ENCODE results near the gene NCK1. TPM values are rescaled to one million over a fixed set of nuclear protein-coding genes. Genes with fewer than 3 reads are reported as not detected.
"Not testable (repeated sequence)": the region's sequence is repeated elsewhere in the genome, so short reads cannot be mapped to it uniquely, and the experiment has no call there.

The NCK1 gene
- total and polyA plus RNA-seq, 10 of the 15 experiments (the other 5 are each of a cell fraction or from before 2014, with no cell fraction given): 15.6 to 33.4 (median 25.0) TPM

DNA sequence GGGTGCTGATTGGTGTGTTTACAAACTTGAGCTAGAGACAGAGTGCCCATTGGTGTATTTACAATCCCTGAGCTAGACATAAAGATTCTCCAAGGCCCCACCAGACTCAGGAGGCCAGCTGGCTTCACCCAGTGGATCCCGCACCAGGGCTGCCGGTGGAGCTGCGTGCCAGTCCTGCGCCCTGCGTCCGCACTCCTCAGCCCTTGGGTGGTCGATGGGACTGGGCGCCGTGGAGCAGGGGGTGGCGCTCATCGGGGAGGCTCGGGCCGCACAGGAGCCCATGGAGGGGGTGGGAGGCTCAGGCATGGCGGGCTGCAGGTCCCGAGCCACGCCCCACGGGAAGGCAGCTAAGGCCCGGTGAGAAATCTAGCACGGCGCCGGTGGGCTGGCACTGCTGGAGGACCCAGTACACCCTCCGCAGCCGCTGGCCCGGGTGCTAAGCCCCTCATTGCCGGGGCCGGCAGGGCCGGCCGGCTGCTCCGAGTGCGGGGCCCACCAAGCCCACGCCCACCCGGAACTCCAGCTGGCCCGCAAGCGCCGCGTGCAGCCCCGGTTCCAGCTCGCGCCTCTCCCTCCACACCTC lies 125.5 kb downstream of the NCK1 start:
- H3K4me3 ChIP-seq; H3K9me3 ChIP-seq (replicated peaks; ENCODE audit: control insufficient read depth, insufficient read depth, low read length); H4K20me1 ChIP-seq (ENCODE audit: control insufficient read depth, insufficient read depth); BruUV-seq (replicated peaks); intact Hi-C loops (cut with micrococcal nuclease; ENCODE audit: unreplicated experiment); POLR2A ChIA-PET; H3K4me2 ChIP-seq (ENCODE audit: control insufficient read depth, insufficient read depth); H3K36me3 ChIP-seq (ENCODE audit: control insufficient read depth in 2 of 2, insufficient read depth in 2 of 2, low read length in 1 of 2); in situ Hi-C loops (cut with MboI); H3K4me1 ChIP-seq (ENCODE audit: control insufficient read depth, insufficient read depth, low read length); FAIRE-seq; H3K27ac ChIP-seq (ENCODE audit: control insufficient read depth, insufficient read depth); ATAC-seq; H3K9ac ChIP-seq (ENCODE audit: control insufficient read depth, insufficient read depth, low read length); H3K27me3 ChIP-seq (replicated peaks in 1 of 2; ENCODE audit: control insufficient read depth in 2 of 2, insufficient read depth in 2 of 2, low read length in 1 of 2); DNase-seq (ENCODE audit: low read depth, low spot score); H2AFZ ChIP-seq (ENCODE audit: control insufficient read depth, low read depth, low read length); H3K79me2 ChIP-seq (ENCODE audit: control insufficient read depth, insufficient read depth, low read length); SMC1A ChIA-PET (ENCODE audit: uncharacterized antibody, unreplicated experiment); CTCF ChIA-PET: not testable (repeated sequence)
- WGBS (ENCODE audit: insufficient coverage, insufficient replicate concordance, low lambda C conversion rate, missing lambda C conversion rate): 94% methylated on average over 17 of the region's 39 CpGs
- RAD21 ChIA-PET (ENCODE audit: unreplicated experiment): interaction anchor here (0.5 kb wide), 1 partner anchor 255 kb away, joined by 3 read pairs; no protein-coding TSS in a partner anchor

DNA sequence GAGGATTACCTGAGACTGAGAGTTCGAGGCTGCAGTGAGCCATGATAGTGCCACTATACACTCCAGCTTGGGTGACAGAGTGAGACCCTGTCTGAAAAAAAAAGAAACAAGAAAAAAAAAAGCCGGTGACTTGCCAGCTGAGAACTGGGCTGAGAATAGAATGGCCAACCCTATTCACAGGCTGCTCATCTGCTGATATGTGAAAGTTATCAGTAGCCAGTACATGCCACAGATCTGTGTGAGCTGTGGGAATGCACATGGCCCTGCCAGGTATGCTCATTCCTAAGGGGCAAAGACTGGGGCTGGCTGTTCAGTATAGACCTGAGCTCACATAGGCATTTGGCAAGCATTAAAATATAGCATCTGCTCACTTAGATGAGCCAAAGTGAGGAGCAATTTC lies 126.6 kb downstream of the NCK1 start:
- no peak for DNase-seq (ENCODE audit: low read depth, low spot score)
- H3K79me2 ChIP-seq (ENCODE audit: control insufficient read depth, insufficient read depth, low read length): no peaks in the 10 kb centered on the region
- 100% methylated on average over 1 of the region's 2 CpGs for WGBS (ENCODE audit: insufficient coverage, insufficient replicate concordance, low lambda C conversion rate, missing lambda C conversion rate)
- no peak for FAIRE-seq
- POLR2A ChIA-PET: interaction anchor here (0.6 kb wide), 1 partner anchor 239 kb away, joined by 4 read pairs; no protein-coding TSS in a partner anchor
- no peak for ATAC-seq
- BruUV-seq (replicated peaks): no TSS peak
- in situ Hi-C loops (cut with MboI) (no loop called here), intact Hi-C loops (cut with micrococcal nuclease; ENCODE audit: unreplicated experiment) (no loop called here)
- no peak overlapping the region for H3K9ac ChIP-seq (ENCODE audit: control insufficient read depth, insufficient read depth, low read length)
- RAD21 ChIA-PET (ENCODE audit: unreplicated experiment): no interaction called here
- no peaks in the 10 kb centered on the region for H3K4me1 ChIP-seq (ENCODE audit: control insufficient read depth, insufficient read depth, low read length)
- no peaks in the 10 kb centered on the region for H3K36me3 ChIP-seq (ENCODE audit: control insufficient read depth in 2 of 2, insufficient read depth in 2 of 2, low read length in 1 of 2)
- H3K27me3 ChIP-seq (replicated peaks in 1 of 2; ENCODE audit: control insufficient read depth in 2 of 2, insufficient read depth in 2 of 2, low read length in 1 of 2): no peaks in the 10 kb centered on the region
- no peak overlapping the region for H3K4me3 ChIP-seq
- no peaks in the 10 kb centered on the region for H4K20me1 ChIP-seq (ENCODE audit: control insufficient read depth, insufficient read depth)
- SMC1A ChIA-PET (ENCODE audit: uncharacterized antibody, unreplicated experiment): no interaction called here
- no peaks in the 10 kb centered on the region for H3K9me3 ChIP-seq (replicated peaks; ENCODE audit: control insufficient read depth, insufficient read depth, low read length)
- CTCF ChIA-PET: no interaction called here
- H2AFZ ChIP-seq (ENCODE audit: control insufficient read depth, low read depth, low read length): no peak overlapping the region
- no peak overlapping the region for H3K27ac ChIP-seq (ENCODE audit: control insufficient read depth, insufficient read depth)
- H3K4me2 ChIP-seq (ENCODE audit: control insufficient read depth, insufficient read depth): no peak overlapping the region
- TF ChIP-seq, protein P1, sequence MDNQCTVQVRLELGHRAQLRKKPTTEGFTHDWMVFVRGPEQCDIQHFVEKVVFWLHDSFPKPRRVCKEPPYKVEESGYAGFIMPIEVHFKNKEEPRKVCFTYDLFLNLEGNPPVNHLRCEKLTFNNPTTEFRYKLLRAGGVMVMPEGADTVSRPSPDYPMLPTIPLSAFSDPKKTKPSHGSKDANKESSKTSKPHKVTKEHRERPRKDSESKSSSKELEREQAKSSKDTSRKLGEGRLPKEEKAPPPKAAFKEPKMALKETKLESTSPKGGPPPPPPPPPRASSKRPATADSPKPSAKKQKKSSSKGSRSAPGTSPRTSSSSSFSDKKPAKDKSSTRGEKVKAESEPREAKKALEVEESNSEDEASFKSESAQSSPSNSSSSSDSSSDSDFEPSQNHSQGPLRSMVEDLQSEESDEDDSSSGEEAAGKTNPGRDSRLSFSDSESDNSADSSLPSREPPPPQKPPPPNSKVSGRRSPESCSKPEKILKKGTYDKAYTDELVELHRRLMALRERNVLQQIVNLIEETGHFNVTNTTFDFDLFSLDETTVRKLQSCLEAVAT (IDR thresholded peaks at IDR 0.05): no peak
- TF ChIP-seq, protein P2, sequence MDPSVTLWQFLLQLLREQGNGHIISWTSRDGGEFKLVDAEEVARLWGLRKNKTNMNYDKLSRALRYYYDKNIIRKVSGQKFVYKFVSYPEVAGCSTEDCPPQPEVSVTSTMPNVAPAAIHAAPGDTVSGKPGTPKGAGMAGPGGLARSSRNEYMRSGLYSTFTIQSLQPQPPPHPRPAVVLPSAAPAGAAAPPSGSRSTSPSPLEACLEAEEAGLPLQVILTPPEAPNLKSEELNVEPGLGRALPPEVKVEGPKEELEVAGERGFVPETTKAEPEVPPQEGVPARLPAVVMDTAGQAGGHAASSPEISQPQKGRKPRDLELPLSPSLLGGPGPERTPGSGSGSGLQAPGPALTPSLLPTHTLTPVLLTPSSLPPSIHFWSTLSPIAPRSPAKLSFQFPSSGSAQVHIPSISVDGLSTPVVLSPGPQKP (IDR thresholded peaks at IDR 0.05; ENCODE audit: low read depth, low read length): no peak
- TF ChIP-seq ATF7 (IDR thresholded peaks at IDR 0.05; ENCODE audit: low read depth) (no peak), YBX1 (IDR thresholded peaks at IDR 0.05) (no peak), TCF3 (IDR thresholded peaks at IDR 0.05; ENCODE audit: borderline replicate concordance, insufficient read depth, low read depth, low read length) (no peak), ZNF217 (IDR thresholded peaks at IDR 0.05) (no peak), KAT2A (conservative IDR thresholded peaks at IDR 0.05; ENCODE audit: control insufficient read depth, low read depth, low read length) (no peak), PML (IDR thresholded peaks at IDR 0.05; ENCODE audit: low read length) (no peak)
- TF ChIP-seq, protein P3, sequence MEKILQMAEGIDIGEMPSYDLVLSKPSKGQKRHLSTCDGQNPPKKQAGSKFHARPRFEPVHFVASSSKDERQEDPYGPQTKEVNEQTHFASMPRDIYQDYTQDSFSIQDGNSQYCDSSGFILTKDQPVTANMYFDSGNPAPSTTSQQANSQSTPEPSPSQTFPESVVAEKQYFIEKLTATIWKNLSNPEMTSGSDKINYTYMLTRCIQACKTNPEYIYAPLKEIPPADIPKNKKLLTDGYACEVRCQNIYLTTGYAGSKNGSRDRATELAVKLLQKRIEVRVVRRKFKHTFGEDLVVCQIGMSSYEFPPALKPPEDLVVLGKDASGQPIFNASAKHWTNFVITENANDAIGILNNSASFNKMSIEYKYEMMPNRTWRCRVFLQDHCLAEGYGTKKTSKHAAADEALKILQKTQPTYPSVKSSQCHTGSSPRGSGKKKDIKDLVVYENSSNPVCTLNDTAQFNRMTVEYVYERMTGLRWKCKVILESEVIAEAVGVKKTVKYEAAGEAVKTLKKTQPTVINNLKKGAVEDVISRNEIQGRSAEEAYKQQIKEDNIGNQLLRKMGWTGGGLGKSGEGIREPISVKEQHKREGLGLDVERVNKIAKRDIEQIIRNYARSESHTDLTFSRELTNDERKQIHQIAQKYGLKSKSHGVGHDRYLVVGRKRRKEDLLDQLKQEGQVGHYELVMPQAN (conservative IDR thresholded peaks at IDR 0.05): no peak
- TF ChIP-seq, protein P4, sequence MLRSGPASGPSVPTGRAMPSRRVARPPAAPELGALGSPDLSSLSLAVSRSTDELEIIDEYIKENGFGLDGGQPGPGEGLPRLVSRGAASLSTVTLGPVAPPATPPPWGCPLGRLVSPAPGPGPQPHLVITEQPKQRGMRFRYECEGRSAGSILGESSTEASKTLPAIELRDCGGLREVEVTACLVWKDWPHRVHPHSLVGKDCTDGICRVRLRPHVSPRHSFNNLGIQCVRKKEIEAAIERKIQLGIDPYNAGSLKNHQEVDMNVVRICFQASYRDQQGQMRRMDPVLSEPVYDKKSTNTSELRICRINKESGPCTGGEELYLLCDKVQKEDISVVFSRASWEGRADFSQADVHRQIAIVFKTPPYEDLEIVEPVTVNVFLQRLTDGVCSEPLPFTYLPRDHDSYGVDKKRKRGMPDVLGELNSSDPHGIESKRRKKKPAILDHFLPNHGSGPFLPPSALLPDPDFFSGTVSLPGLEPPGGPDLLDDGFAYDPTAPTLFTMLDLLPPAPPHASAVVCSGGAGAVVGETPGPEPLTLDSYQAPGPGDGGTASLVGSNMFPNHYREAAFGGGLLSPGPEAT (IDR thresholded peaks at IDR 0.05; ENCODE audit: low read depth): no peak

Data from GM12878 (cell line).